ENCODE data around the gene TBX3.

GRCh38 chr12:114696443-114697242 lies 12.7 kb upstream of the TBX3 start:
- no peak for TF ChIP-seq POLR2AphosphoS5 (IDR thresholded peaks at IDR 0.05; ENCODE audit: low read depth, low read length)
- TF ChIP-seq USF2 (IDR thresholded peaks at IDR 0.05; ENCODE audit: borderline replicate concordance, low read depth, low read length), result no peak
- no peak for TF ChIP-seq NFIC (IDR thresholded peaks at IDR 0.05; ENCODE audit: borderline replicate concordance)
- TF ChIP-seq CTCF (IDR thresholded peaks at IDR 0.05), result no peak
- TF ChIP-seq CHD2 (IDR thresholded peaks at IDR 0.05; ENCODE audit: low read length, partially characterized antibody), result no peak
- no peak for TF ChIP-seq EP300 (IDR thresholded peaks at IDR 0.05; ENCODE audit: borderline replicate concordance in 1 of 2, low read depth in 1 of 2, low read length in 1 of 2)
- TF ChIP-seq FOXM1 (IDR thresholded peaks at IDR 0.05; ENCODE audit: low read depth), result no peak
- TF ChIP-seq, protein P1, sequence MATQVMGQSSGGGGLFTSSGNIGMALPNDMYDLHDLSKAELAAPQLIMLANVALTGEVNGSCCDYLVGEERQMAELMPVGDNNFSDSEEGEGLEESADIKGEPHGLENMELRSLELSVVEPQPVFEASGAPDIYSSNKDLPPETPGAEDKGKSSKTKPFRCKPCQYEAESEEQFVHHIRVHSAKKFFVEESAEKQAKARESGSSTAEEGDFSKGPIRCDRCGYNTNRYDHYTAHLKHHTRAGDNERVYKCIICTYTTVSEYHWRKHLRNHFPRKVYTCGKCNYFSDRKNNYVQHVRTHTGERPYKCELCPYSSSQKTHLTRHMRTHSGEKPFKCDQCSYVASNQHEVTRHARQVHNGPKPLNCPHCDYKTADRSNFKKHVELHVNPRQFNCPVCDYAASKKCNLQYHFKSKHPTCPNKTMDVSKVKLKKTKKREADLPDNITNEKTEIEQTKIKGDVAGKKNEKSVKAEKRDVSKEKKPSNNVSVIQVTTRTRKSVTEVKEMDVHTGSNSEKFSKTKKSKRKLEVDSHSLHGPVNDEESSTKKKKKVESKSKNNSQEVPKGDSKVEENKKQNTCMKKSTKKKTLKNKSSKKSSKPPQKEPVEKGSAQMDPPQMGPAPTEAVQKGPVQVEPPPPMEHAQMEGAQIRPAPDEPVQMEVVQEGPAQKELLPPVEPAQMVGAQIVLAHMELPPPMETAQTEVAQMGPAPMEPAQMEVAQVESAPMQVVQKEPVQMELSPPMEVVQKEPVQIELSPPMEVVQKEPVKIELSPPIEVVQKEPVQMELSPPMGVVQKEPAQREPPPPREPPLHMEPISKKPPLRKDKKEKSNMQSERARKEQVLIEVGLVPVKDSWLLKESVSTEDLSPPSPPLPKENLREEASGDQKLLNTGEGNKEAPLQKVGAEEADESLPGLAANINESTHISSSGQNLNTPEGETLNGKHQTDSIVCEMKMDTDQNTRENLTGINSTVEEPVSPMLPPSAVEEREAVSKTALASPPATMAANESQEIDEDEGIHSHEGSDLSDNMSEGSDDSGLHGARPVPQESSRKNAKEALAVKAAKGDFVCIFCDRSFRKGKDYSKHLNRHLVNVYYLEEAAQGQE (IDR thresholded peaks at IDR 0.05; ENCODE audit: low read depth, low read length), result no peak
- TF ChIP-seq TAF1 (IDR thresholded peaks at IDR 0.05; ENCODE audit: borderline replicate concordance, low read depth, low read length), result no peak
